Femur (tissue), 1 donor: ENCODE results near the gene MMP24.

Source experiments
- DNase-seq: peaks from one replicate; pipeline ENCODE4 v3.0.0-alpha.2; 2017

MMP24 gene

DNA sequence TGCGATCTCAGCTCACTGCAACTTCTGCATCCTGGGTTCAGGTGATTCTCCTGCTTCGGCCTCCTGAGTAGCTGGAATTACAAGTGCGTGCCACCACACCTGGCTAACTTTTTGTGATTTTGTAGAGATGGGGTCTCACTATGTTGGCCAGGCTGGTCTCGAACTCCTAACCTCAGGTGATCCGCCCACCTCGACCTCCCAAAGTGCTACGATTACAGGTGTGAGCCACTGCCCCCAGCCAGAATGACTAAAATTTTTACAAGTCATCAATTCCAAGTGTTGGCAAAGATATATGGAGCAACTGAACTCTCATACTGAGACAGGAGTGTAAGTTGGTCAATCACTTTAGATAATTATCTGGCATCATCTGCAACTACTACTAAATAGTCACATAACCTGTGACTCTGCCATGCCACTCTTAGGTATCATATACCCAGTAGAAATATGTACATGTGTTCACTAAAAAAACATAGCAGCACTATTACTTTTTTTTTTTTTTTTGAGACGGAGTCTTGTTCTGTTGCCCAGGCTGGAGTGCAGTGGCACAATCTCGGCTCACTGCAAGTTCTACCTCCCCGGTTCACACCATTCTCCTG, 55.1 kb downstream of the MMP24 start:
- no peak for DNase-seq

DNA sequence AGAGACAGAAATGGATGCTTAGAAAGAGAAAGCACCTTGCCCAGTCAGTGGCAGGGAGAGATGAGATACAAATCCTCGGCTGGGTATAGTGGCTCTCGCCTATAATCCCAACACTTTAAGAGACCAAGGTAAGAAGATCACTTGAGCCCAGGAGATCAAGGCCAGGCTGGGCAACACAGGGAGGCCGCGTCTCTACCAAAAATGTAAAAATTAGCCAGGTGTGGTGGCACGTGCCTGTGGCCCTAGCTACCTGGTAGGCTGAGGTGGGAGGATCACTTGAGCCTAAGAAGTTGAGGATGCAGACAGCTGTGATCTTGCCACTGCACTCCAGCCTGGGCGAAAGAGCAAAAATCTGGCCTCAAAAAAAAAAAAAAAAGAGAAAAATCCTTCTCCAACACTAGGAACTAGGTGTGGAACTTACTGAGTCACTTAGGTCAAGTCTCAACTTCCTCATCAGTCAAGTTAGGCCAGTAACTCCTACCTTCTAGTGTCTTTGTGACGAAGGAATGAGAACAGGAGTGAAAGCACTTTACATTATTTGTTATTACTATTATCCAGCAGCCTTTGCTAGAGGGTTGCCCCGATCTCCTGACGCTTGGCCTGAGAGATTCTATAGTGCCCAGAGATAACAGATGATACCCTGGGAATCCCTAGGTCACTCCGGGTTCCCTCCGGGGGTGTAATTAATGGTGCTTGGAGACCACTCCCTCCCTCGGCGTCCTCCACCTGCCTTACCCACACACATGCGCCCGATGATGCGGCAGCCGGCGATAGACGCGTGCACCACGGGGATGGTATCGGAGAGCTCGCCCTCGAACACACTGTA, 57.2 kb downstream of the MMP24 start:
- no peak for DNase-seq

DNA sequence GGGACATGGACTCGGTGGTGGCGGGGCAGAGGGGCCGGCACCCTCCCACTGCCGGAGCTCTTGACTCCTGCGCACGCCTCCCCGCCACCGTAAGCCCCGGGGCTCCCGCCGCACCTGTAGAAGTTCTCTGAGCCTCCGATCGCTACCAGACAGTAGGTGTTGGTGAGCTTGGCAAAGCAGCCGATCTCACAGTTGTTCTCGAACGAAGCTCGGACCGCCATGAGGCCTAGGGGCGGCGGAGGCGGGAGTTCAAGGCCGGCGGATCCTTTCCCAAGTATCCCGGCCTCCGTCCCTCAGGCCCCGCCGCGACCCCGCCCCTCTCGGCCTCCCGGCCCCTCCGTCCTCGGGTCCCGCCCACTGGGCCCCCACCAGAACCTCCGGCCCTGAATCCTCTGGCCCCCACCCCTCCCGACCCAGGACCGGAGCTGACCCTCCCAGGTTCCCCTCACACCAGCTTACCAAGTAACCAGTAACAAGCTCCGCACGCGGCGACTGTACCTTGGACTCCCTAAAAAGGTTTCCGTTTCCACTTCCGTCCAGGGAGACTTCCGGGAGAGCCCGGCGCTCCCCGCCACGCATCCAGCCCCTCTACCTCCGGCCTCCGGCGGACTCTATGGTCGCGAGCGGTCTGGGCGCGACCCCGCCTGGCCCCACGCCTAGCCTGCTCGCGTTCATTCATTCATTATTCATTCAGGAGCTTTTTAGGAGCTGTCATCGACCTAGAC, 57.9 kb downstream of the MMP24 start, which contains the start of gene EIF6:
EIF6 (minus strand) TSS at position 506 of the 725 bp plus-strand sequence; CDS start at position 221, 285 bp downstream.
- DNase-seq = peak; percentile 93

DNA sequence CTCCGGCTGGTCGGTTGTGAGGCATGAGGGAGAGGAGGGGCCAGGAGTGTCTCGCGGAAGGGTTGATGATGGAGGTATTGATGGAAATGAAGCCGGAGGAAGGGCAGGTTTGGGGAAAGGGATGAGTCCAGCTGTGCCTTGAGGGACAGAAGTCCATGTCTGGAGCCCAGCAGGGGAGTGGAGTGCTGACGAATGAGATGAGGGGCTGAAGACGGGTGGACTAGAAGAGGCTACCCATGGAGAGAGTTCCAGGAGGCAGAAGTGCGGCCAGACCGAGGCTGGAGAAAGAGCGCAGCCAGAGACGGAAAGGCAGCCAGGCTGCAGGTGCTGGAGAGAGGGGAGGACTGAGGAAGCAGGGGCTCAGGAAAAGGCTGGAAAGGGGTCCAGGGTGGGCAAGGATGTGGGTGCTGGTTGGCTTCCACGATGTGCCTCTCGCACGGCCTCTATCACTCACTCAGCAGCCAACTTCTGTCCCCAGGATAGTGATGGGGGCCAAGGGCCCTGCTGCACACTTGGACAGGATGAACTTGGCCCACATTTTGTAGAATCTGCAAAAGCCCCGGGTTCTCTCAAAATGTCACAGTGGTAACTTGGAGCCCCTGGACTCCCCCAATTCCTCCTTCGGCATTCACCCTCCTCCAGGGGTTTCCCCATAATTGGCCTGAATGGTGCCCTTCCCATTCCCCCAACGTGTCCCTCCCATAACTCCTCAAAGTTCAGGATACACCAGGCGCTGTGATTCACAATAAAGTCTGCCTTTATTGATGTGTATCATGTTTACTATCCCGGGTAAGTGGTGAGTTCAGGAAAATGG, 58.7 kb downstream of the MMP24 start:
- DNase-seq = no peak

GRCh38 chr20:35285806-35286076, 59.3 kb downstream of the MMP24 start:
- no peak for DNase-seq

DNA sequence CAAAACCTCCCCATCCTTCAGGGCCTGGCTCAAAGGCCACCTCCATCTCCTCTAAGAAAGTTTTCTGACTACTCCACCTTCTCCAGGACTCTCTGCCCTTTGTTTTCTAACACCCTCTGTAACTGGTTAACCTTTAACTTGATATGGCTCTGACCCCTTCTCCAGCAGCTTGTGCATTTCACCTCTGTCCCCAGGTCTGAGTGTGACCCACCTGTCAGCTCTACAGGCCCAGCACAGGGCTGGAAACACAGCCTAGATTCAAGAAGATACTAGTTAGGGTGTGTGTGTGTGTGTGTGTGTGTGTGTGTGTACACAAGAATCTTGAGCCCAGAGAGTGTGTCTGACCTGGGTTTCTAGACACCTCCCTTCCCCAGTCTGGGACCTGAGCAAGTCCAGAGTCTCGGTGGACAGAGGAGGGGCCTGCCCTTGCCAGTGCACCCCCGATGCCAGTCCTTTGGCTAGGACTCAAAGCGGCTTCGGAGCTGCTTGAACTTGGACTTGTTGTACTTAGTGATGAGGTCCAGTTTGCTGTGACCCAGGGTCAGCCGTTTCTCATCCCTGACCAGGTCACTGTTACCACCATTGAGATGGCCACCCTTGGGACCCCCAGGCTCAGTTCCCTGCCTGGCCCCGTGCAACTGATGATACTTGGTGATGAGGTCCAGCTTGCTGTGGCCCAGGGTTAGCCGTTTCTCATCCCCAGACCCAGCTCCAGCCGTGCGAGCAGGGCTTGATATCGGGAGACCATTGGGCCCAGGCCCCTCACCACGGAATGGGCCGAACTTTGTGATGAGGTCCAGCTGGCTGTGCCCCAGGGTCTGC, 59.8 kb downstream of the MMP24 start:
- no peak for DNase-seq

GRCh38 chr20:35286899-35287508, 60.5 kb downstream of the MMP24 start:
- no peak for DNase-seq

DNA sequence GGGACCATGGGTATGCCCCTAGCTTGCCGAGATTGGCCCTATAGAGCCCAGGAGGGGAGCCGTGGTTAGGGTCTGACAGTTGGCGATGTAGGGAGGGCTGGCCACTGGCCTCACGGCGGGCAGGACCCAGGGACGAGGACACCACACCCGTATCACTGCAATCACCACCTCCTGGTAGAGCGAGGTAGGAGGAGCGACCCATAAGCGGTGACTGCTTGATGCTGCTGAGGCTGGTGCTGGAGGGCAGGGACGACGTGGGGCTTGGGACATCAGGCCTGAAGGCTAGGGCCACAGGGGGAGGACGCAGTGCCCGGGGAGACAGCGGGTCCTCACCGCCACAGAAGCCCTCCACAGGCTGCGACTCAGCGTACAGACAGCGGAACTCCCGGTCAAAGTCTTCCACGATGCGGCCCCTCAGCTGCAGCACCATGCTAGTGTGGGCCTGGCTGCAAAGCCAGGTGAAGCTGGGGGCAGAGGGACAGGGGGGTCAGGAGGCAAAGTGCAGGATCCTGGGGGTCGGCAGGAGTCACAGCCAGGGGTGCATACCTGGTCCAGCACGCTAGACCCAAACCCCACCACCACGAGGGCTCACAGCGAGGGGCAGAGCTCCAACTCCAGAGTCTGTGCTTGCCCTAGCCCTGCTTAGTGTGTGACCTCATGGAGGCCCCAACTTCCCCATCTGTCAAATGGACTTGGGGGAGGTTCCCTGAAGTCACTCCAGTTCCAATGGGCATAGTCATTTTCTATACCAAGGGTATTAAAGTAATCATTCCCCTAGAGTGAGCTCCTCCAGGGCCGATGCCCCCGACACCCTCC, 61.2 kb downstream of the MMP24 start:
- DNase-seq = no peak

- DNase-seq = no peak
Measured at GRCh38 chr20:35288325-35289060, 62.0 kb downstream of the MMP24 start.

- DNase-seq = no peak
Measured at GRCh38 chr20:35290186-35290886, 63.8 kb downstream of the MMP24 start.

GRCh38 chr20:35290887-35291417, 64.5 kb downstream of the MMP24 start:
- no peak for DNase-seq

DNA sequence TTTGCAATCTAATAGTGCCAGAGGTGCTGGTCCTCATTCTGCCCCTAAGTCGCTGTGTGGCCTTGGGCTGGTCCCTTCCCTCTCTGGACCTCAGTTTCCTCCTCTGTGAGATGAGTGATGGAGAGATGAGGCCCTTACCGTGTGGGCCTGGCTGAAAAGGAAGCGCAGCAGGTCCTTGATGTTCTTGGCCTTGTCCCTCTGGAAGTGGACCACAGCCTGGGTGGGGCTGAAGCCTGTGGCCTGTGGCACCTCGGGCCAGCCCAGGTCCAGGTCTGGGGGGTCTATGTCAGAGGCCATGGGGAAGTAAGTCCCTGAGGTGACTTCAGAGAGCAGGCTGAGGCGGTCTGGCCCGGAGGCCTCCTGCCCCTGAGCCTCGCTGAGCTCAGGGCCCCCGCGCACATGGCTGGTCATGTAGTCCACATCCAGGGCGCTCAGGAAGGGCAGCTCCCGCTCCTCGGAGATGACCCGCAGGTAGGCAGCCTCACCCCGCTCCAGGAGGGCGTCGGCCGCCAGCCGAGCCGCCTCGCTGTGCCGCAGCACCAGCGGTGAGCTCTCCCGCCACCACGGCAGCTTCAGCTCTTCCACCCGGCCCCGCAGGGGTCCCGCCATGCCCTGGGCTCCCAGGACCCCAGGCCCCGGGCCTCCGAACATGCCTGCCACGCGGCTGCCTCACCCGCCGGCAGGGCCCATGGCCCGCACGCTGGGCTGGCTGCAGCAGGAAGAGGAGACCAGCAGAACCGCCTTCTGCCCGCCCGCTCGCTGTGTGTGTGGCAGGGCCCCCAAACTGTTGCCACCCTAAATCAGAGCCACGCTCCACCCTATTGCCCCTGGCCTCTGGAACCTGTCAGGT, 65.4 kb downstream of the MMP24 start, which contains the start of gene FAM83C:
FAM83C (minus strand) TSS at position 772 of the 850 bp plus-strand sequence; CDS start at position 651, 121 bp downstream.
- DNase-seq = no peak

DNA sequence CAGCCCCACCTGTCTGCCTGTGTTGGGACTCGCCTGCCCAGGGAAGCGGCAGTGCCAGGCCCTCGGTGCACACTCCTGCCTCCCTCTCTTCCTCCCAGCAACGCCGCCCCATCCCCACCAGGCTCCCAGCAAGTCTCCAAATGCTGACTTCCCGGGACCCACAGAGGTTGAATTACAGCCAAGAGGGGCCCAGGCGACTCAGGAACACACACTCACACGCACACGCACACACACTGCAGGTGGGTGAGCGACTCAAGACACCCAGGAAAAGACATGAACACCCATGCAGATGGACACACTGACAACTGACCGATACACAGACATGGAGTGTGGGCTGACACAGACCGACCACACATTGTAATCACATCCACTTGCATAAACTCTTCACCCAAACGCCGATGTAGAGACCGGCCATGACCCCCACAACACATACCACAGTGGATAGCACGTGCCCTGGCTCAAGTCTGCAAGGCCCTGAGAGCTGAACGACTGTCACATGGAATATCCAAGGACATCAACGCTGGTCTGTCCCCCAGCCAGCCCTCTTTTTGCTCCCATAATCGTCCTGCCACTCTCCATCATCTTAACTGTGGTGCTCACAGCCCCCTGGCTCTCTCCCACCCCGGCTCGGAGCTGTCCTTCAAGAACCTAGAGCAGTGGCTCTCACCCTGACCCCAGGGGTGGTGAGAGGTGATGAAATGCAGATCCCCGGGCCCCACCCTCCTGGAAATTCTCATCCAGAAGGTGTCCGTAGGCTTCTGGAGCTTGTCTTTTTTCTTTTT, 66.2 kb downstream of the MMP24 start:
- DNase-seq = no peak

GRCh38 chr20:35293303-35294292, 67.1 kb downstream of the MMP24 start:
- DNase-seq = no peak

GRCh38 chr20:35294293-35294685, 67.8 kb downstream of the MMP24 start:
- DNase-seq = no peak

DNA sequence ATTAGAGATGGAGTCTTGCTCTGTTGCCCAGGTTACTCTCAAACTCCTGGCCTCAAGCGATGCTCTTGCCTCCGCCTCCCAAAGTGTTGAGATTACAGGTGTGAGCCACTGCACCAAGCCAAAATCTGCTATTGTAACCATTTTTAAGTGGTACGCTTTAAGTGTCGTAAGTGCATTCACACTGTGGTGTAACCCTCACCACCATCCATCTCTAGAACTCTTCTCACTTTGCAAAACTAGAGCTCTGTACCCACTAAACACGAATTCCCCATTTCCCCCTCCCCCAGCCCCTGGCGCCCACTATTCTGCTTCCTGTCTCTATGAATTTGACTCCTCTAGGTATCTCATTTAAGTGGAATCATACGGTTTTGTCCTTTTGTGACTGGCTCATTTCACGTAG, 68.6 kb downstream of the MMP24 start:
- no peak for DNase-seq
